DMS79 treated with DMSO at 0.1 percent for 48 hours (cell line): ENCODE measurements around the gene LY6G5C.

Experiments
- DNase-seq: peaks from one replicate; lab custom pipeline; 2025; lab: John Stamatoyannopoulos, UW

Gene LY6G5C, protein sequence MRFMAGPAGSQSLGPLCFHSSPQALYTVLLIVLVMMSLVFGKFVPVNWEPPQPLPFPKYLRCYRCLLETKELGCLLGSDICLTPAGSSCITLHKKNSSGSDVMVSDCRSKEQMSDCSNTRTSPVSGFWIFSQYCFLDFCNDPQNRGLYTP

DNA sequence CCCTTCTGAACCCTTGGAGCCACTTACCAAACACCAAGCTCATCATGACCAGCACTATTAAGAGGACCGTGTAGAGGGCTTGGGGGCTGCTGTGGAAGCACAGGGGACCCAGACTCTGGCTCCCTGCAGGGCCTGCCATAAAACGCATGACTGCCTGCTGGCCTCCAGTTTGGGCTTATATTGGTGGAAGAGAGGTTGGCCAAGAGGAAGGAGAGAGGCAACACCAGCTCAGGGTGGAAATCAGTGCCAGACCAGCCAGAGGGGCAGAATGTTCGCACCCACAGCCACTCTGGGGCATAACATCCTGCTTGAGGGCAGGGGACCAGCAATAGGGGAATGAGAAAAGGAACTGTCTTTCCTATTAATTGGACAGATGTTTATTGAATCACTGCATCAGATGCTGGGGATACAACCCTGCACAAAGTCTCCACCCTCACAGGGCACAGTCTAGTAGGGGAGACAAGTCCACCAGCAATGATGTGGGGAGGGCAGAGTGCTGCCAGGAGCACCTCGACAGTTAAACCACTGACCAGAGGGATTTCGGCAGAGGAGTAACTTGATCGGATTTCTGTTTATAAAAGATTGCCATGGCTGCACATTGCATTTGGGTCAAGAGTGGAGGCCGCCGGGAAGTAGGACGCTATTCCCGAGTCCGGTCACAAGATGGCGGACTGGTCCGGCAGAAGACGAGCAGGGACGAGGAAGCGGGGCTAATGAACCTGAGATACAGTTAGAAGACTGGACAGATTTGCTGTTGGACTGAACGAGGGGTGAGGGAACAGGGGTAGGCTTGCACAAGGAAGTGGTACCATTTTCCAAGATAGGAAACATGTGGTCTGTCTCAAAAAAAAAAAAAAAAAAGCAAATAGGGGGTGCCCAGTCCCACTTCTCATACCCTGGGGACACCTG lies at the start of gene LY6G5C:
Gene LY6G5C, minus strand, starts transcription at position 842 of the 909 bp plus-strand sequence. Its CDS starts 694 bp downstream, at position 148.
- peak; percentile 95 for DNase-seq

DNA sequence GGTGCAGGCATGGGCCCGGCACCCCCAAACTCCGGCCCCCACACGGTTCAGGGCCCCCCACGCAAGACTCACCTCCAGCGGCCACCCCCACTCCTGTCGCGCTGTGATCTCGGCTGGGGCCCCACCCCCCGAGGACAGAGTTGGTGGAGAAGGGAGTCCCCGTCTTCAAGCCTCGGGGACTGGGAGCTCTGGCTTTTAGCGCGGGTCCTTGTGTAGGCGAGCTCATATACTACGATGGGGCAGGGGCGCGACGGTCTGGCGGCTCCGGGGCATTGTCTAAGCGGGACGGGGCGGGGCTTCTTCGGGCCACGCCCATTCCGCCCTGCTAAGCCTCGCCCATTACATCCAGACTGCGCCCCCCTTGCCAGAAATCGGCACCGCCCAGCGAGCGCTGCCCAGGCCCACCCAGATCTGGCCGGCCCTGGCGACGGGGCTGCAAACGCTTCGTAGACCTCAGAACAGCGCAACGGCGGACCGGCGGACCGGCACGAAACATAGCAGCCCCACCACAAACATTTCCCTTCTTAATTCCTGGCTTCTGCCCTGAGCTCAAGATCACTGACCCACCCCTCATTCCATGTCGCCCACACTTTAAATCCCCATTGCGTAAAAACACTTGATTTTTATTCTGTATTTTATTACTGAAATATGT lies 49.2 kb upstream of the LY6G5C start:
- no peak for DNase-seq

DNA sequence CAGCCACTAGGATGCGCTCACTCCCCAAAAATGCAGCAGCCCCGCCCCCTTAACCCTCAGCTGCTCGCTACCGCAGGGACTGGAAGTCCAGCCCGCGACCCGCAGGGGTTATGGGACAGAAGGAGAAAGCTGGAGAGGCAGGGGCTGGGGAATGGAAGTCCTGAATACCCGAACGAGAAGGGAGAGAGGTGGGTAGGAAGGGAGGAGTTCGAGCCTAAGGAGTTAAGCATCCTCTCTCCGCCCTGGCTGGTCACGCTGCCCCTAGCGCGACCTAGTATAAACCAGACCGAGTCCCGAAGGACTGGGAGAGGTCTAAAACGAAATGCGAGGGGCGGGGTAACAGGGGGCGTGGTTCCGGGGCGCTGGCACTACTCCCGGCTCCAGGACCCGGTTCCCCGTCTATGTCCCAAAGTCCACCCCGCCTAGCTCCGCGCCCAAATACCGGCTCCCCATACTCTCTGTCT lies 48.7 kb upstream of the LY6G5C start:
- DNase-seq: no peak

DNA sequence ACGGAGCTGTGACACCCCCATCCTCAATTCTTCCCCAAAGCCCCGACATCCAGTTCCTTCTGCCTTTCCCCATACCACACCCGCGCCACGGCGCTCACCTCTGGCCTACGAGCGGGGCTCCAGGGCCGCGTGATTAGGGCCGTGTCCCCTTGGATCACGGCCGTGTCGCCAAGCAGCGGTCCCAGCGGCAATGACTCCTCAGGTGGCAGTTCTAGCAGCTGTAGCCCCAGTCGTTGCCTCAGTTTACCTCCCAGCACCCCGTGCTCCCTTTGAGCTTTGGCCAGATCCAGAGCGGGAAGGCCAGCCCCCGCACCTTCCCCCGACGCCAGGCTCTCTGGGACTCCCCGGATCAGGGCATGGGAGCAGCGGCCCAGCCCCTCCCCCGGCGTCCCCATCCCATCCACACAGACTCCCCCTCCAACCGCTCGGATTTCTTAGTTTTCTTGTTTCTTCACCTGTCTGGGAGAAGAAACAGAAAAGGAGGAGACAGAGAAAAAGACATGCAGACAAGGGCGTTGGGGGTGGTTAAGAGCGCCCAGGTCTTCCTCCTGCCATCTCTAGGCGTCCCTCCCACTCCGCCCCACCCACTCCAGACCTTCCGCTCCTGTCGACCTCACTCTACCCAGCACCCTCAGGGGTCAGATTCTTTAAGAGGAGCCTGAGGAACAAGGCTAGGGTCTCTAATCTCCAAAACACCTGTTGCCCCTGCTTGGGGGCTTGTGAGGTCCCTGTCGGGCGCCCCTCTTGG lies 48.1 kb upstream of the LY6G5C start, which contains the start of gene DDAH2:
Gene DDAH2, minus strand, starts transcription at position 533 of the 748 bp plus-strand sequence. Its CDS starts 138 bp downstream, at position 395.
- DNase-seq: no peak

DNA sequence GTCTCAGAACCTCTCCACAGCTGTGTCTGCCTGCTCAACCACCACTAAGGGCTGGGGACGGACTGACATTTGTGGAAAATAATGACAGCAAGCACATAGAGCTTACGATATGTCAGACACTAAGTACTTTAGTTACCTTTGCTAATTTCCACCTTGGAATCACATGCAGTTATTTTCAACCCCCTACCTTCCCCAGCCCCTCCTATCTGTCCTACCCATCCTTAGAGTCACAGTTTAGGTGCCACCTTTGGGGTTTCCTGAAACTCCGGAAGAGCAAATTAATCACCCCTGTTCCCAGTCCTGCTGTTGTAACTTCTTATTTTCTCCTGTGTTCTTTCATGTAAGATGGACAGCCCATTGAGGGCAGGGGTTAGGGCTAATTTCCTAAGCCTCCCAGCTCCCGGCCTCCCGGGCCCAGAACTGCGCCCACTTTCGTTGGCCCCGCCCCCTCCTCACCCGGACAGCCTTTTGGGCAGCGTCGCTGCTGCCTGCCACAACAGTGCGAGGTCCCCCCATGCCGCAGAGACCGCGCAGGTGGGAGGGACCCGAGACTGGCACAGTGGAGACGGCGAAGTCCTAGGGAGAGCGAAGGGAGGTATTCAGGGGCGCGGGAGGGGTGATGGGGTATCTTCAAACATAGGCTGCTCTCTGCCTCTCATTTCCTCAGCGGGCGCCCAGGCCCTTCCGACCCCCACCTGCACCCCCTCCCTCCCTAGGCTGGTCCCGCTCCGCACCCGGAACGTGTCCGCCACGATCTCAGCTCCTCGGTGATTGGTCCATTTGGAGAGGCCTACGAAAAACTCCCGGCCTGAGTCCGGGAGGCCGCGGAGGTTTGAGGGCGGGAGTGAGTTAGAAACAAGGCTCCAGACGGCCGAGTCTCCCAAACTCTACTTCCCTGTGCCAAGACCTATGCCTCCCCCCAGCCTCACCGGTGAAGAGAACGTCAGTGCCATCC lies 47.1 kb upstream of the LY6G5C start:
- no peak for DNase-seq

DNA sequence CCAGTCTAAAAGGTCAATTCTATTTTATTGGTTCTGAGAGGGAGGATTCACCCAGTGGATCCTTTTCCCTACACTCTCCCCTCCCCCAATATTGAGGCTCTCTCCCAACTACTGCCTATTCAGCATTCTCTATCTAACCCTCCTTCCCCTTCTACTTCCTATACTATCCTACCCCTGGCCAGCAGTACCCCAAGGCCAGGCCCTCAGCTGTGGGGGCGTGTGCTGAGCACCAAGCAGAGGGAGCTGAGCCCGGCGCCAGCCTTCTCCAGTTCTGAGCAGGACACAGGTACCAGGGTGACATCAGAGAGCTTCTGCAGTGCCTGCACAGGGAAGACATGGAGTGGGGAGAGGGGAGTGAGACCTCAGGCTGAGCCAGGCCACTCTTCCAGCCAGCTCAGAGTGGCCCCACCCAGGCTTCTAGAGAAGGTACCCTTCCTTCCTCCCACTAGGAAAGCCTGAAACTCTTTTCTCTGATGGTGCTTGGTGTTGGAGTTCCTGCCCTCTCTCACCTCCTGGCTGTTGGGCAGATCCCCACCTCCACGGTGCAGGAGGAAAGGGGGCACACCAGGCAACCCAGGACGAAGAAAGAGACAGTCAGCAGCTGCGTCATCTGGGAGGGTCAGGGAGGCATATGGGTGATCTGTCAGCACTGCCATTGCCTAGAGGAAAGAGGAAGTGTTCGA lies 46.3 kb upstream of the LY6G5C start:
- no peak for DNase-seq

DNA sequence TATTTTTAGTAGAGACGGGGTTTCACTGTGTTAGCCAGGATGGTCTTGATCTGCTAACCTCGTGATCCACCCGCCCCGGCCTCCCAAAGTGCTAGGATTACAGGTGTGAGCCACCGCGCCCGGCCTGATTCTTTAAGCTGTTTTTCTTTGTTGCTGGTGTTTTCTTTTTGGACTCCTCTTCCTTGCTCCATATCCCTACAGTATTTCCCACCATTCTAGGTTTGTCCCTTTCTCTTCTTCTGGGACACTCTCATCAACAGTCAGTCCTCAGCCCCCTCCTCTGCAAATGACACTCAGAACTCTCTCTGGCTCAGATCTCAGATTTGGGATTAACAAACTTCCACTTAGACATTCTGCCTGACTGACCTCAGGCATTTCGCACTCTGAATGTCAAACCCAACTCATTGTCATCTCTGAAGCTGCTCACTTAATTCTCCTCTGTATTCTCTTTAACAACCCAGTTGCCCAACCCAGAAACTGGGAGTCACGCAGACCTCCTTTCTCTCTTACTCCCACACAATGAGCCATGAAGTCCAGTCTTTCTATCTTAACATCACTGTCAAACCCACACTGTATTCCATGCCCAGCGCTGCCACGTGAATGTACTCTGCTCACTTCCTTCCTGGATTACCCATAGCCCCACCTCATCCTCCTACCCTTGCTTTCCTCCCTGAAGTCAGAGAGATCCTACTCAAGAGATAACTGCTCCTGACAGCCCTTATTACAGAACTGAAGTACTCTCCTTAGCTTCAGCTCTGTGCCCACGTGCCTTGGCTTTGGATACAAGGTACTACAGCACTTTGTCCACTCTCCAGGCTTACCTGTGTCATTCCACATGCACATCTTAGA lies 44.9 kb upstream of the LY6G5C start:
- DNase-seq: no peak

DNA sequence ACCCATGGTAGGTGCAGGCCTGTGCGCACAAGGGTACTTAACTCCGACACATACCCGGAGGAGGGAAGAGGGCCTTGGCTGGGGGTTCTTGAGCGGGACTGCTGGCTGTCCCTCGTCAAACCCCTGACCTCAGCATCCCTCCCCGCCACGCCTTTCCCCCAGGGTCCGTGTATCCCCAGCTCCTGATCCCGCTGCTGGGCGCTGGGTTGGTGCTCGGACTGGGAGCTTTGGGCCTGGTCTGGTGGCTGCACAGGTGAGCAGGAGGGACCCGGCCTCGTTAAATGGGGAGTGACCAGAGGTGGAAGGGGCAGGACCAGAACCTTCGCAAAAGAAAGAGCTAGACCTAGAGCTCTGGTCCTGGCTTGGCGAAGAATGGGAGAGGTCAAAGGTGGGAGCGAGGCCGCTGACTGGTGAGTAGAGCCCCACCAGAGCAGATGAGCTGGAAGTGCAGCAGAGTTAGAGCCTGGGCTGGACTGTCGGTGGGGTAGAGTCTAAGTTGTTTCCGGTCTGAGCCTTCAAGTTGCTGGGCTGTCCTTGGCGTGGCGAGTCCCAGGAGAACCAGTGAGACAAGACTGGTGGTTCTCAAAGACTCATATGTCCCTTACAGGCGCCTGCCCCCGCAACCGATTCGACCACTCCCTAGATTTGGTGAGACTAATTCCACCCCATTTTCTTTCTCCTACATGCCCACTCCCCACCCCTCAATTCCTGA lies 43.3 kb upstream of the LY6G5C start:
- no peak for DNase-seq

DNA sequence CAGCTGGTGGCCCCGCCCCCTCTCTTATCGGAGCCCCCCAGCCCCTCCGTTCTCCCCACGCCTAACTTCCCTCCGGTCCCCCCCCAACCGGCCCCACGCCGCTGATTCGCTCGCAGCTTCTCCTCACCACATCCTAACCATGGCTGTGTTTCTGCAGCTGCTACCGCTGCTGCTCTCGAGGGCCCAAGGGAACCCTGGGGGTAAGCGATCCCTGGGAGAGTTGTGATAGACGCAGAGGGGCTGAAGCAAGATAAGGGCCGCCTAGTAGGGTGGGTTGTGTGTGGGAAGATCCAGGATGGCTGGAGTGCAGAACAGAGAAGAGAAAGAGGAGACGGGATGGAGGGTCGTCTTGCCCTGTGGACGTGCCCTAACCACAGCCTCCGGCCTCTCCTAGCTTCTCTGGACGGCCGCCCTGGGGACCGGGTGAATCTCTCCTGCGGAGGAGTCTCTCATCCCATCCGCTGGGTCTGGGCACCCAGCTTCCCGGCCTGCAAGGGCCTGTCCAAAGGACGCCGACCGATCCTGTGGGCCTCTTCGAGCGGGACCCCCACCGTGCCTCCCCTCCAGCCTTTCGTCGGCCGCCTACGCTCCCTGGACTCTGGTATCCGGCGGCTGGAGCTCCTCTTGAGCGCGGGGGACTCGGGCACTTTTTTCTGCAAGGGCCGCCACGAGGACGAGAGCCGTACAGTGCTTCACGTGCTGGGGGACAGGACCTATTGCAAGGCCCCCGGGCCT lies 42.5 kb upstream of the LY6G5C start, which contains the start of gene MPIG6B:
Gene MPIG6B, plus strand, starts transcription at position 129 of the 735 bp plus-strand sequence. Its CDS starts 11 bp downstream, at position 140.
- DNase-seq: no peak

DNA sequence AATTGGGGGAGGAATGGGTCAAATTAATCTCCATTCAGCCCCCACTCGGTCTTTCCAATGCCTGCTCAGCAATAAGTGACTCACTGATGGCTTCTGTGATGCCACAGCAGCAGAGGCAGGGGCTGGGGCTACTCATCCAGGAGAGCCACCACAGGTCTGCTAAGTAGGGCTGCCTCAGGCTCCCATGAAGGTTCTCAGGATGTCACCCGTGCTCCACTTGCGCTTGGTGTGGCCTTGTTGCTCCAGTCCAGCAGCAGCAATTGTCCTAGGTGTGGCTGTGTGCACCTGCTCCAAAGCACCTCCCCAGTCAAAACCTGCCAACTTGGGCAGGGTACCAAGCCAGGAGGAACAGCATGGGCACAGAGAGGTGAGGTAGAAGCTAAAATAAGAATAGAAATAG lies 41.3 kb upstream of the LY6G5C start:
- DNase-seq: no peak

DNA sequence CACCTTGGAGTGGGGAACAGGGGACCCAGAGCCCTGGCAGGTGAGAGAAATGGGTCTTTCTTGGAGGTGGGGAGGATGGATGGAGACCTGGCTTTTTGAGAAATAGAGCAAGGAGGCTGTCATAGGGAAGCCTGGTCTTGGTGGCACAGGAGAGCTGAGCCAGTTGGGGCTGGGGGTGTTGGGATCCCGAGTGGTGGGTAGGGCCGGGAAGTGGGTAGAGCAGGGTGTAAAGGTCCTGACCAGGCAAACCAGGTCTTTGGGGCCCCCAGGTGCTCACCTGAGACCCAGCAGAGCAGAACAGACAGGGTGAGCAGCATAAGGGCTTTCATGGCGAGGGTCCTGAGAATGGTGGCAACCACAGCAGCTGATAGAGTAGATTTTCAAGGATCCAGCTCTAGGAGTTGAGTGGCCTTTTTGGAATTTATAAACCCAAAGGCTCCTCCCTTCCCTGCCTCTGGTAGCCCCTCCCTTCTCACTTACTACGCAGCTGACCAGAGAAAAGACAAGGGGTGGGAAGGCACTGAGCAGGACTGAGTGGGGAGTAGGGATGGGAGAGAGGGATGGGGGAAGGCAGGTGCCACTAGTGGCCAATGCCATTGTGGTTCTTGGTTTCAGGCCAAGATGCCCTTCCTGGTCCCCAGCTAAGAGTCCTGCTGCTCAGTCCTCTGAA lies 40.6 kb upstream of the LY6G5C start, which contains the start of gene LY6G6C:
Gene LY6G6C, minus strand, starts transcription at position 396 of the 670 bp plus-strand sequence. Its CDS starts 67 bp downstream, at position 329.
- no peak for DNase-seq

DNA sequence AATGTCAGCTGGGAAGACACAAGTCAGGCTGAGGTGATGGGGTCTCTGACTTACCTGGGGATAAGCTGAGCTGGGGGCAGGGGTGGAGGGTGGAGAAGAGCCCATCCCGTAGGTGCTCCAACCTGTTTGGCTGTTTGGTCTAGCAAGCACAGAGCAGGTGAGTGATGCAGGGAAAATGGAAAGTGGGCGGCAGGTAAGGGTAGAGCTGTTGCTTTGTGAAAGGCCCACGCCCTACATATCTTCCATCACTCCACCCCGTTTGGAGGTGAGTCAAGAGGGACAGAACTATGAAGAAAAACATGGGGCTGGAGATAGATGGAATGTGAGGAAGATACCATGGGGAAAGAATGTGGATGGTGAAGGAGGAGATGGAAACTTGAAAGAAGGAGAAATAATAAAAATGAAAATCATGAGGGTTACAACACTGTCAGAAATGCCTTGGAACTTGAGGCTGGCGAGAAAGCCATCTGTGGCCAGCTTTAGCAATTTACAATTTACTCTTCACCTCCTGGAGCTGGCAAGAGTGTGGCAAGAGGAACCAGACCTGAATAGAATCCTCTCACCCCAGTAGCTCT lies 39.4 kb upstream of the LY6G5C start:
- no peak for DNase-seq

DNA sequence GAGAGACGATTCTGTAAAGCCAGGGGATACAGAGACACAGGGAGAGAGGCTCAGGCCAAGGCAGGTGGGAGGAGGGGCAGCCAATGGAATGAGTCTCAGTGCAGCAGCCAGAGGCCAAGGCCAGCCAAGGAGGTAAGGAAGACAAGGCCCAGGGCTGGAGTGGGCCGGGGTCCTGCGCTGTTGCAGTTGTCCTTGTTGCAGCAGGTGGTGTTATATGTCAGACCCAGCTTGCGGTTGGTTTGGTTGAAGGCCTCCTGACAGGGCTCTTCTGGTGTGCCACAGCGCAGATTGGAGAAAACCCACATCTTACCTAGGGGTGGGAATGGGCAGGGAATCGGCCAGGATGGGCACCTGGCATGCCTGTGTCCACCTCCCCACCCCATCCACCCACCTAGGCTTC lies 38.1 kb upstream of the LY6G5C start:
- no peak for DNase-seq

DNA sequence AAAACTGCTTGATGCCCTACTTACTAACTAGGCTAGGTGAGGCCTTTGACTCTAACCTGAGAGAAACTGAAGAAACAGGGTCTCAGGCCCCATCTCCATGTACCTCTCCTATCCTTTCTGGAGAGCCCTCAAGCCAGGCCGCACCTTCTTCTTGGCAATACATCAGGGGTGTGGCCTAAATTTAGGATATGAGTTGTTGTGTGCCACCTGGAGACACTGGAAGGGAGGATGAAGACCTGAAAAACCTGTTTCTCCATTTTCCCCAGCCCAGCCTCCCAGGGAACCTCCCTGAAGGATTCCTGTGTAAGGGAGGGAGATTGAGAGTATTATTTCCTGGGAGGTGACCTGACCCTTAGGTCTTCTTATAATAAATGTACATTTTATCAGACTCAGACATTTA lies 37.4 kb upstream of the LY6G5C start:
- DNase-seq: peak; percentile 94

DNA sequence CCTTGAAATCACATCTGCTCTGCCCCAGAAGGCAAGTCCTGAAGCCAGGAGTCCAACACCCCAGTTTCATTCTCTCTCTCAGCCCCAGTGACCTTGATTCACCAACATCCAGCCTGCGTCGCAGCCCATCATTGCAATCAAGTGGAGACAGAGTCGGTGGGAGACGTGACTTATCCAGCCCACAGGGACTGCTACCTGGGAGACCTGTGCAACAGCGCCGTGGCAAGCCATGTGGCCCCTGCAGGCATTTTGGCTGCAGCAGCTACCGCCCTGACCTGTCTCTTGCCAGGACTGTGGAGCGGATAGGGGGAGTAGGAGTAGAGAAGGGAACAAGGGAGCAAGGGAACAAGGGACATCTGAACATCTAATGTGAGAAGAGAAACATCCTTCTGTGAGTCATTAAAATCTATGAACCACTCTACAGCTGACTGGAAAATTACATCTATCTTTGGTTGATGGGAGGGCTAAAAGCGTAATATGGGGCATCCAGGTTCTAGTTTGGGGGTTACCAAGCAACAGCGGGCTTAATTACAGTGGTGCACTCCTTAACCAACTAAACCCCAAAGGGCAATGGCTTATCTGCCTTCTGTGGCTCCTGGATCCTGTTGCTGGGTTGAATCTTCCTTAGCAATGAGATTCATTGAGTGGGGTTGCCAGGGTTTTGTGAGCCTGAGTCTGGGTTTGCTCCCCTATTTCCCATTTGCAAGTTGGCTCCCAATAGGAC lies 36.8 kb upstream of the LY6G5C start:
- peak; percentile 64 for DNase-seq
